Measurements from ENCODE around the gene CDX2.

GRCh38 chr13:28001837-28002473 lies 32.8 kb upstream of the CDX2 start:
- no peak for TF ChIP-seq CTCF (conservative IDR thresholded peaks at IDR 0.05)
- TF ChIP-seq ZFX (IDR thresholded peaks at IDR 0.05) = no peak
